ENCODE data around the gene CAPG.

CAPG gene

GRCh38 chr2:85401464-85401805 lies 8.7 kb downstream of the CAPG start (continued):
- TF ChIP-seq ZNF26 (tag by site-specific recombination; IDR thresholded peaks at IDR 0.05) (no peak), ZNF639 (tag by site-specific recombination; IDR thresholded peaks at IDR 0.05) (no peak)

GRCh38 chr2:85400541-85401463 lies 9.4 kb downstream of the CAPG start:
- Histone ChIP-seq H3K27ac (ENCODE audit: extremely low read depth, low read depth, low read length) (no peak overlapping the region), H3K4me1 (ENCODE audit: control insufficient read depth, insufficient read depth, low read length) (no peaks in the 10 kb centered on the region), H3K36me3 (ENCODE audit: control insufficient read depth in 2 of 2, insufficient read depth in 1 of 2, low read length in 2 of 2) (no peaks in the 10 kb centered on the region), H3K4me3 (ENCODE audit: low read depth, low read length) (no peak overlapping the region), H3K9me3 (ENCODE audit: control insufficient read depth, insufficient read depth, low read depth, low read length) (no peaks in the 10 kb centered on the region)
- CTCF ChIA-PET = interaction anchor here (0.8 kb wide), 1 partner anchor 20 kb away, joined by 3 read pairs; no protein-coding TSS in a partner anchor
- POLR2A ChIA-PET = interaction anchor here (1.3 kb wide), 1 partner anchor 138 kb away, joined by 3 read pairs; no protein-coding TSS in a partner anchor
- TF ChIP-seq SP7 (tag by site-specific recombination; IDR thresholded peaks at IDR 0.05) = no peak
- no peak for TF ChIP-seq KLF17 (tag by site-specific recombination; IDR thresholded peaks at IDR 0.05)
- TF ChIP-seq ZNF311 (tag by site-specific recombination; IDR thresholded peaks at IDR 0.05; ENCODE audit: borderline replicate concordance) = no peak
- TF ChIP-seq SP3 (tag by site-specific recombination; IDR thresholded peaks at IDR 0.05) = no peak
- no peak for TF ChIP-seq ZNF843 (tag by site-specific recombination; IDR thresholded peaks at IDR 0.05)
- no peak for TF ChIP-seq ZNF391 (tag by site-specific recombination; IDR thresholded peaks at IDR 0.05; ENCODE audit: borderline replicate concordance, low read depth)
- no peak for TF ChIP-seq ZIC2 (tag by site-specific recombination; IDR thresholded peaks at IDR 0.05)
- TF ChIP-seq BCL6B (tag by site-specific recombination; IDR thresholded peaks at IDR 0.05) = no peak
- no peak for TF ChIP-seq PBX3 (CRISPR knock-in tag; IDR thresholded peaks at IDR 0.05)
- TF ChIP-seq ZNF132 (tag by site-specific recombination; IDR thresholded peaks at IDR 0.05; ENCODE audit: borderline replicate concordance) = no peak
- no peak for TF ChIP-seq ZBTB44 (tag by site-specific recombination; IDR thresholded peaks at IDR 0.05)
- no peak for TF ChIP-seq HOXD13 (CRISPR knock-in tag; IDR thresholded peaks at IDR 0.05; ENCODE audit: borderline replicate concordance)
- no peak for TF ChIP-seq ZNF324 (tag by site-specific recombination; IDR thresholded peaks at IDR 0.05)
- no peak for TF ChIP-seq REST (tag by site-specific recombination; IDR thresholded peaks at IDR 0.05)
- no peak for TF ChIP-seq ZNF600 (tag by site-specific recombination; IDR thresholded peaks at IDR 0.05)
- TF ChIP-seq ZSCAN16 (tag by site-specific recombination; IDR thresholded peaks at IDR 0.05) = no peak
- no peak for TF ChIP-seq ZNF280D (tag by site-specific recombination; IDR thresholded peaks at IDR 0.05)

Measured in HEK293 (cell line).